ENCODE data around the gene PDE8A. TPM values are rescaled to one million over a fixed set of nuclear protein-coding genes. Genes with fewer than 3 reads are reported as not detected.

Gene PDE8A
- total and polyA plus RNA-seq, 2 donors, result 8.5 to 23.0 TPM

DNA sequence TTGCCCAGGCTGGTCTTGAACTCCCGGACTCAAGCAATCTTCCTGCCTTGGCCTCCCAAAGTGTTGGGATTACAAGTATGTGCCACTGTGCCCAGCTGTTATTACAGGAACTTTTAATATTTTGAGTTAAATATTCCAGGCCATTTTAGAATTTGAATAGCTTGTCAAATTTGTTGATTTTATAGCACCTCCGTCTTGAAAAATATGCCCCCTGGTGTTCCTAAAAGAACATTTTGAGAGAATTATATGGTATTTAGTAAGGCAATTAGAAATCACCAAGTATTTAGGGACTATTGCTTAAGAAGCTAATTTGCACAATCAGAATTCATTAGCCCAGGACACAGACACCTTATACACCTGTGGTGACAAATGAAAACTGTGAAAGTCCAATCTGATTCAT is 23.7 kb downstream of the PDE8A start:
- no peak overlapping the region for H3K4me3 ChIP-seq (ENCODE audit: low read length in 2 of 2)
- H3K4me1 ChIP-seq (ENCODE audit: control insufficient read depth in 2 of 2, insufficient read depth in 2 of 2, low read length in 2 of 2), result peaks cover 0 to 8% of the 10 kb centered on the region in 2 donors
- no peaks in the 10 kb centered on the region for H3K36me3 ChIP-seq (ENCODE audit: control insufficient read depth in 2 of 2, insufficient read depth in 2 of 2, low read length in 1 of 2)
- no peak for DNase-seq (ENCODE audit: low read depth in 6 of 9, low spot score in 9 of 9)
- WGBS, result 93% methylated on average over 2 of the region's 2 CpGs
- no peak overlapping the region for H3K27ac ChIP-seq (ENCODE audit: low read depth in 1 of 2, low read length in 1 of 2)
- H3K9me3 ChIP-seq (ENCODE audit: control insufficient read depth in 2 of 2, insufficient read depth in 1 of 2, low read length in 1 of 2), result no peaks in the 10 kb centered on the region
- no peaks in the 10 kb centered on the region for H3K27me3 ChIP-seq (ENCODE audit: control insufficient read depth in 2 of 2, insufficient read depth in 1 of 2, low read length in 1 of 2)

DNA sequence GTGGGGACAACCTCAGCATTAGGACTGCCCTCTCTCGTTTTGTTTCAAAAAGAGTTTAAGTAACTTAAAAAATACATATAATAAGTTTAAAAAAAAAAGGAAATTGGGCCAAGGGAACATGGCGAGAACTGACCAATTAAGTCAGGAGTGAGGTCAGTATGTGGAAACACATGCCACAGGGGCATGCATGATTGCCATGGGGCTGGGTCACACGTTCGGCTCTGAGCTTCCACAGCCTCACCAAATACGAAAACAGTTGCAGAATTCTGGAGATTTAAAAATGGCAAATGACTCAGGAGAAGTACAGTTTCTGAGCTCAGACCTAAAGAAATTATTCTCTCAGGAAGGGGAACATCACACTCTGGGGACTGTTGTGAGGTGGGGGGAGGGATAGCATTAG is 24.1 kb downstream of the PDE8A start:
- Histone ChIP-seq H3K4me1 (ENCODE audit: control insufficient read depth in 2 of 2, insufficient read depth in 2 of 2, low read length in 2 of 2) (peaks cover 0 to 8% of the 10 kb centered on the region in 2 donors), H3K36me3 (ENCODE audit: control insufficient read depth in 2 of 2, insufficient read depth in 2 of 2, low read length in 1 of 2) (no peaks in the 10 kb centered on the region), H3K4me3 (ENCODE audit: low read length in 2 of 2) (no peak overlapping the region), H3K27me3 (ENCODE audit: control insufficient read depth in 2 of 2, insufficient read depth in 1 of 2, low read length in 1 of 2) (no peaks in the 10 kb centered on the region), H3K27ac (ENCODE audit: low read depth in 1 of 2, low read length in 1 of 2) (no peak overlapping the region), H3K9me3 (ENCODE audit: control insufficient read depth in 2 of 2, insufficient read depth in 1 of 2, low read length in 1 of 2) (no peaks in the 10 kb centered on the region)
- DNase-seq (ENCODE audit: low read depth in 6 of 9, low spot score in 9 of 9), result no peak
- WGBS, result 96% methylated on average over 5 of the region's 5 CpGs

DNA sequence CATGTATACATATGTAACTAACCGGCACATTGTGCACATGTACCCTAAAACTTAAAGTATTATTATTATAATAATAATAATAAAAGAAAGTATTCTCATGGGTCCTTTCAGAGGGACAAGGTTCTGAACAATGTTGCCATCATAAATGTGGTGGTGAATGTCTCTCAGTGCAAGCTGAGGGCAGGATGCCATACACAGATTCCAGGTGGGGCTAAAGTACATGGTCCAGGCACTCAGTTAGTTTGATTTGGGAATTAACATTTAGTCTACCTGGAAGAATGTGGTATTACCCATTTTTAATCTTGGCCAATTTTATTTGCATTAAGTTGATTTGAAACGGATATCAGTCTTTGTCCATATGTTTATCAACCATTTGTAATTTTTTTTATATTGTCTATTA is 24.5 kb downstream of the PDE8A start:
- WGBS, result 98% methylated on average over 2 of the region's 2 CpGs
- Histone ChIP-seq H3K27ac (ENCODE audit: low read depth in 1 of 2, low read length in 1 of 2) (no peak overlapping the region), H3K4me1 (ENCODE audit: control insufficient read depth in 2 of 2, insufficient read depth in 2 of 2, low read length in 2 of 2) (peaks cover 0 to 8% of the 10 kb centered on the region in 2 donors), H3K27me3 (ENCODE audit: control insufficient read depth in 2 of 2, insufficient read depth in 1 of 2, low read length in 1 of 2) (no peaks in the 10 kb centered on the region), H3K9me3 (ENCODE audit: control insufficient read depth in 2 of 2, insufficient read depth in 1 of 2, low read length in 1 of 2) (no peaks in the 10 kb centered on the region), H3K36me3 (ENCODE audit: control insufficient read depth in 2 of 2, insufficient read depth in 2 of 2, low read length in 1 of 2) (no peaks in the 10 kb centered on the region), H3K4me3 (ENCODE audit: low read length in 2 of 2) (no peak overlapping the region)
- no peak for DNase-seq (ENCODE audit: low read depth in 6 of 9, low spot score in 9 of 9)

DNA sequence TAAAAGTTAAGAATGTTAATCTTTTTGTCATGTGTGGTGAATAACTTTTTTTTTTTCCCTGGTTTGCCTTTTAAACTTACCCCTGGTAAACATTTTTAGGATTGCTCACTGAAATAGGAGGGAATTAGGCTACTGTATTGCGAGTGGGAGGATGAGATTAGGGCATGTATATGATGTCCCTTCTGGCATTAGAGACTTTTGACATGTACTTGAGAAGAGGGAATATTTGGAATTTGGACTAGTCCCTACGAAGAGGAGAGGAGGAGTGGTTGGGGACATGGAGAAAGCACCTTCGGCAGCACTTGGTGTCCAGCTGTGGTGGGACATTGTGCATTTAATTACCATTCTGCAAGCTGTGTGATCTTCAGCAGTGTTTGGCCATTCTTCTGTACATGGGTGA is 25.0 kb downstream of the PDE8A start:
- H3K36me3 ChIP-seq (ENCODE audit: control insufficient read depth in 2 of 2, insufficient read depth in 2 of 2, low read length in 1 of 2), result no peaks in the 10 kb centered on the region
- no peak overlapping the region for H3K4me3 ChIP-seq (ENCODE audit: low read length in 2 of 2)
- H3K9me3 ChIP-seq (ENCODE audit: control insufficient read depth in 2 of 2, insufficient read depth in 1 of 2, low read length in 1 of 2), result no peaks in the 10 kb centered on the region
- H3K27ac ChIP-seq (ENCODE audit: low read depth in 1 of 2, low read length in 1 of 2), result no peak overlapping the region
- no peak for DNase-seq (ENCODE audit: low read depth in 6 of 9, low spot score in 9 of 9)
- no peaks in the 10 kb centered on the region for H3K27me3 ChIP-seq (ENCODE audit: control insufficient read depth in 2 of 2, insufficient read depth in 1 of 2, low read length in 1 of 2)
- H3K4me1 ChIP-seq (ENCODE audit: control insufficient read depth in 2 of 2, insufficient read depth in 2 of 2, low read length in 2 of 2), result peaks cover 0 to 8% of the 10 kb centered on the region in 2 donors
- 96% methylated on average over 3 of the region's 3 CpGs for WGBS

DNA sequence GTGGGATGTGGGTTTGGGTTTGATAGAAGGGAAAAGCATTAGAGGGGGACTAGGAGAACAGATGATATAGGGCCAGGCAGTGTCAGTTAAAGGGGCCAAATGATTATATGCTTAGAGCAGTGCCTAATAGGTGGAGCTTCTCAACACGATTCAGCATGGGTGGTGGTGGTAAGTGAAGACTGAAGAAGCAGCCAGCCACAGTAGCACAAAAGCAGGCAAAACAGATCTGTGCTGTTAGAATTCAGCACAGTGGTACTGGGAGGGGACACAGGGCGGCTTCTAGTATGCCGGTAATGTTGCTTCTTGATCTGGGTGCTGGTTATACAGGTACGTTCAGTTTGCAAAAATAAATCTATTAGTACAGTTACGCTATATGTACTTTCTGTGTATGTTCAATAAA is 25.5 kb downstream of the PDE8A start:
- H3K27me3 ChIP-seq (ENCODE audit: control insufficient read depth in 2 of 2, insufficient read depth in 1 of 2, low read length in 1 of 2), result no peaks in the 10 kb centered on the region
- no peaks in the 10 kb centered on the region for H3K9me3 ChIP-seq (ENCODE audit: control insufficient read depth in 2 of 2, insufficient read depth in 1 of 2, low read length in 1 of 2)
- 99% methylated on average over 5 of the region's 5 CpGs for WGBS
- peaks cover 0 to 8% of the 10 kb centered on the region in 2 donors for H3K4me1 ChIP-seq (ENCODE audit: control insufficient read depth in 2 of 2, insufficient read depth in 2 of 2, low read length in 2 of 2)
- no peaks in the 10 kb centered on the region for H3K36me3 ChIP-seq (ENCODE audit: control insufficient read depth in 2 of 2, insufficient read depth in 2 of 2, low read length in 1 of 2)
- H3K27ac ChIP-seq (ENCODE audit: low read depth in 1 of 2, low read length in 1 of 2), result no peak overlapping the region
- H3K4me3 ChIP-seq (ENCODE audit: low read length in 2 of 2), result no peak overlapping the region
- no peak for DNase-seq (ENCODE audit: low read depth in 6 of 9, low spot score in 9 of 9)

DNA sequence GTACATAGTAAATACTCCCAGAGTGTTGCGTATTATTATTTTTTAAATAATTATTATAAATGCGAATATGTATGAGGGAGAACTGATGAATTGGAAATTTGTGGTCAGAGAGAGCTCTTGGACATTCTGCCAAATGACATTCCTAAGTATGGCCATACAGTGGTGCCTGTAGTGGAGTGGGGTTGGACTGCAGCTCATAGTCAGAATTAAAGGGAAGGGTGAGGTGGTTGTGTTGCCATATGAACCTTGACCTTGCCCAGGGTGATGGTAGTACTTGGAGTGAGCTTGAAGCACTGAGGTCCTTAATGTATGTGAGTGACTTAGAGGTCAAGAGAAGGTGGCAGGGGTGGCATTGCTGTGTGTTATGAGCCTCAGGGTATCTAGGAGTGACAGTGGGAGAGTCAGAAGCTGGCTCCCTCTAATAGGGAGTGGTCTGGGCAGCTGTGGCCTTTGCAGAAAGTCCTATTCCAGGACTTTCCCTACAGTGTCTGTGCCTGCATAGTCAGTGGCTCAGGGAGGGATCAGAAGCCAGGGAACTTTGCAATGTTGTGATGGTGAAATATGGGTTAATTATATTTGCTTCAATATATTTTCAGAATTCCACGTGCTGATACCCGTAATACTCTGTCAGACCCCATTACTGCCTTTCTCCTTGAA is 26.2 kb downstream of the PDE8A start:
- no peak overlapping the region for H3K4me3 ChIP-seq (ENCODE audit: low read length in 2 of 2)
- H3K36me3 ChIP-seq (ENCODE audit: control insufficient read depth in 2 of 2, insufficient read depth in 2 of 2, low read length in 1 of 2), result no peaks in the 10 kb centered on the region
- WGBS, result 96% methylated on average over 4 of the region's 4 CpGs
- peaks cover 0 to 3% of the 10 kb centered on the region in 2 donors for H3K4me1 ChIP-seq (ENCODE audit: control insufficient read depth in 2 of 2, insufficient read depth in 2 of 2, low read length in 2 of 2)
- DNase-seq (ENCODE audit: low read depth in 6 of 9, low spot score in 9 of 9), result no peak
- no peaks in the 10 kb centered on the region for H3K9me3 ChIP-seq (ENCODE audit: control insufficient read depth in 2 of 2, insufficient read depth in 1 of 2, low read length in 1 of 2)
- H3K27ac ChIP-seq (ENCODE audit: low read depth in 1 of 2, low read length in 1 of 2), result no peak overlapping the region
- no peaks in the 10 kb centered on the region for H3K27me3 ChIP-seq (ENCODE audit: control insufficient read depth in 2 of 2, insufficient read depth in 1 of 2, low read length in 1 of 2)

DNA sequence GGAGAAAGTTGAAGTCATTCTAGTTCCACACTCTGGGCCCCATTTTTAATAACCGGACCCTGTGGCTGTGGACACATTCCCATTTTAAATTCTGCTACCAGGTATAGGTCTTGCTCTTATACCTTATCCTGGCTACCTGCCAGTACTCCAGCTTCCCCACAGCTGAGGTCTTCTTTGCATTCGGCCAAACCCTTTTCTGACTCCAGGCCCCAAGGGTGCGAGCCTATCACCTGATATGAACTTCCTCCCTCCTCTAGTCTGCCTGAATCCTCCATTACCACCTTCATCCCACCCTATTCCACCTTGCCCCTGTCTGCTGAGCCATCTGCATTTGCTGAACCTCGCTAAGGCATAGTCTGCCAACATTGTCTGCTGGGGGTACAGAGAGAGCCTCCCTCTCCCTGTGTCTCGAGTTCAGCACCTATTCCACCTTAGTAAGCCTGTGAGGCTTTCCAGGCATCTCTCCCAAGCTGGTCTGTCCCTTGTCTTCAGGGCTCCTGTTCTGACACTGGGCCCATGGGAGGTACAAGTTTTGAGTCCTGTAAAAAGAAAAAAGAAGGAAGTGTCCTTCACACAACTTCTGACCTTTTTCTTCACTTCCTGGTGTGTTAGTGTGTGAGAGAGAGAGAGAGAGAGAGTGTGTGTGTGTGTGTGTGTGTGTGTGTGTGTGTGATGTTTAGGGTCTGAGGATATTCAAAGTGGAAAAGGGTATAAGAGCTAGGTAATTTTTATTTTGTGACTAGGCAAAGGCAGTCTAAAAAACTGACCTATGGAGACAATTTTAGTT is 27.0 kb downstream of the PDE8A start:
- Histone ChIP-seq H3K36me3 (ENCODE audit: control insufficient read depth in 2 of 2, insufficient read depth in 2 of 2, low read length in 1 of 2) (no peaks in the 10 kb centered on the region), H3K4me1 (ENCODE audit: control insufficient read depth in 2 of 2, insufficient read depth in 2 of 2, low read length in 2 of 2) (peaks cover 0 to 3% of the 10 kb centered on the region in 2 donors), H3K27me3 (ENCODE audit: control insufficient read depth in 2 of 2, insufficient read depth in 1 of 2, low read length in 1 of 2) (no peaks in the 10 kb centered on the region), H3K9me3 (ENCODE audit: control insufficient read depth in 2 of 2, insufficient read depth in 1 of 2, low read length in 1 of 2) (no peaks in the 10 kb centered on the region), H3K4me3 (ENCODE audit: low read length in 2 of 2) (no peak overlapping the region), H3K27ac (ENCODE audit: low read depth in 1 of 2, low read length in 1 of 2) (no peak overlapping the region)
- no peak for DNase-seq (ENCODE audit: low read depth in 6 of 9, low spot score in 9 of 9)
- WGBS, result 94% methylated on average over 5 of the region's 5 CpGs

DNA sequence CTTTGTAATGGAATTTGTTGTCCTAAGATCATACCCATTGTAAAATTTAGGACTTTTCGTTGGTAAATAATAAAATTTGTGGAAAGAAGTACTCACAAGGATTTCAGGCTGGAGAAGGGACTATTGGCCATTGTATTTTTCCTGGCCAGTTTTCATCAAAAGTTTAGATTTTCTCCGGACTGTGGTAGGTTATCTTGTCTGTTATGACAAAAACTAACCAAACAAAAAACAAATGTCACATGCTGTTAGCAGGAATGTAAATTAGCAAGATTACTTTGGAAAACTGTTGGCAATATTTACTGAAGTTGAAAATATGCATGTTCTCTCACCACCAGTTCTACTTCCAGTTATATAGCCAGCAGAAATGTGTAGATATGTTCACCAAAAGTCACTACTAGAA is 27.8 kb downstream of the PDE8A start:
- Histone ChIP-seq H3K4me1 (ENCODE audit: control insufficient read depth in 2 of 2, insufficient read depth in 2 of 2, low read length in 2 of 2) (no peaks in the 10 kb centered on the region), H3K36me3 (ENCODE audit: control insufficient read depth in 2 of 2, insufficient read depth in 2 of 2, low read length in 1 of 2) (no peaks in the 10 kb centered on the region), H3K9me3 (ENCODE audit: control insufficient read depth in 2 of 2, insufficient read depth in 1 of 2, low read length in 1 of 2) (no peaks in the 10 kb centered on the region), H3K27ac (ENCODE audit: low read depth in 1 of 2, low read length in 1 of 2) (no peak overlapping the region), H3K4me3 (ENCODE audit: low read length in 2 of 2) (no peak overlapping the region), H3K27me3 (ENCODE audit: control insufficient read depth in 2 of 2, insufficient read depth in 1 of 2, low read length in 1 of 2) (no peaks in the 10 kb centered on the region)
- 96% methylated on average over 2 of the region's 2 CpGs for WGBS
- DNase-seq (ENCODE audit: low read depth in 6 of 9, low spot score in 9 of 9), result no peak

DNA sequence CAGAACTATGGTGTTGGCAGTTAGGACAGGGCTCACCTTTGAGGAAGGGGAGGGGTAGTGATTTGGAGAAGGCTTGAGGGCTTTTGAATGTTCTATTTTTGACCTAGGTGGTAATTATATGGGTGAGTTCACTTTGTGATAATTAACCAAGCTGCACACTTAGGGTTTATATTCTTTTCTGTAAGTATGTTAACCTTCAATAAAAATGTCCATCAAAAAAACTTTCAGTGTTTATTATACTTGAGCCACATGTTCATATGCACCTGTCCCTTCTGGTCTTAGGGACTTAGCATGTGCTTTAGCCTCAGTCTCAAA is 28.4 kb downstream of the PDE8A start:
- Histone ChIP-seq H3K4me3 (ENCODE audit: low read length in 2 of 2) (no peak overlapping the region), H3K9me3 (ENCODE audit: control insufficient read depth in 2 of 2, insufficient read depth in 1 of 2, low read length in 1 of 2) (no peaks in the 10 kb centered on the region), H3K27ac (ENCODE audit: low read depth in 1 of 2, low read length in 1 of 2) (no peak overlapping the region), H3K36me3 (ENCODE audit: control insufficient read depth in 2 of 2, insufficient read depth in 2 of 2, low read length in 1 of 2) (no peaks in the 10 kb centered on the region), H3K27me3 (ENCODE audit: control insufficient read depth in 2 of 2, insufficient read depth in 1 of 2, low read length in 1 of 2) (no peaks in the 10 kb centered on the region), H3K4me1 (ENCODE audit: control insufficient read depth in 2 of 2, insufficient read depth in 2 of 2, low read length in 2 of 2) (no peaks in the 10 kb centered on the region)
- DNase-seq (ENCODE audit: low read depth in 6 of 9, low spot score in 9 of 9), result no peak
